DMS79 treated with DMSO at 0.1 percent for 48 hours (cell line): ENCODE data around the gene PHAF1.

Source experiments
- DNase-seq: peaks from one replicate; lab custom pipeline; 2025; lab: John Stamatoyannopoulos, UW

PHAF1 gene

DNA sequence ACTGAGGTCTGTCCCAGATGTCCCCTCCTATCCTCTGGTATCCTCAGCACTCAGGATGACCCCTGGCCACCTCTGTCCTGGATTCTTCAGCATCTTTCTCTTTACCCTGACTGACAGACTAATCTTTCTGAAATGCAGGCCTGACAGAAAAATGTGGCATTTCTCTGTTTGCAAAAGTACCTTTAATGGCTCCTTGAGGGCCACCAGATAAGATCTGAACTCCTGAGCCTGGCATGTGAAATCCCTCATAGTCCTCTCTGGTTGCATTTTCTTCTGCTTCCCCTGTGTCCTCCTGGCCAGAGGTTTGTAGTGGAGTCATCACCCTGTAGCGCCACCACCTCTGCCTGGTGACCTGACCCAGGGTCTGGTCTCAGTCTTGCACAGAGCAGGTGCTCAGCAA lies 87.1 kb downstream of the PHAF1 start:
- DNase-seq, result no peak

DNA sequence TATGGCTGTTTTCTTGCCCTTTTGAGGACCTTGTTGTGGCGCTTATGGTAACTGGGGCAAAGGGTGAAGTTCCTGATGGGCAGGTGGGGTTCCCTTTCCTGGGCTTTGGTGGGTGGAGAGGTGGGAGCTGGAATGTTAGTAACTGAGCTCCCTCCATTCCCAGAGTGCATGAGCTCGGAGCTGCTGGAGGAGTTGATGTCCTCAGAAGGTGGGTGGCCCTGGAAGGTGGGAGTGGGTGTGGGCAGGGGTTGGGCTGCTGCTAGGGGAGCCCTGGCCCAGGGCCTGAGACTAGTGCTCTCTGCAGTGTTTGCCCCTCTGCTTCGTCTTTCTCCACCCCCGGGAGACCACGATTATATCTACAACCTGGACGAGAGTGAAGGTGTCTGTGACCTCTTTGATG lies 88.0 kb downstream of the PHAF1 start:
- DNase-seq, result no peak
